Upper lobe of left lung (tissue), 6 donors: ENCODE measurements around the gene DUOXA1. TPM values are rescaled to one million over a fixed set of nuclear protein-coding genes. Genes with fewer than 3 reads are reported as not detected.
"Not testable (repeated sequence)": the region's sequence is repeated elsewhere in the genome, so short reads cannot be mapped to it uniquely, and the experiment has no call there.

ENCODE experiments used
- ATAC-seq, 2 donors: fragments of 200-7000 bp; cut with Tn5 transposase; one replicate each; pipeline ENCODE4 v1.9.1; 2022; ENCODE audit warnings: mild to moderate bottlenecking in 2 of 2, moderate library complexity in 2 of 2; ENCODE audit not compliant: low FRiP score in 2 of 2
- DNase-seq, 2 donors: peaks; one replicate each; pipeline ENCODE4 v3.0.0-alpha.2; 2019 to 2020
- H3K27ac ChIP-seq, 4 donors: fragments of 200-600 bp; sonication (generic); one replicate each; pipeline ENCODE4 v1.5.1; 2016 to 2019
- H3K27me3 ChIP-seq, 4 donors: fragments of 200-600 bp; sonication (generic); one replicate each; pipeline ENCODE4 v1.5.1; 2017 to 2019
- H3K36me3 ChIP-seq, 4 donors: fragments of 200-600 bp; sonication (generic); one replicate each; pipeline ENCODE4 v1.5.1; 2016 to 2019
- H3K4me1 ChIP-seq, 4 donors: fragments of 200-600 bp; sonication (generic); one replicate each; pipeline ENCODE4 v1.5.1; 2018 to 2019
- H3K4me3 ChIP-seq, 4 donors: fragments of 200-600 bp; sonication (generic); one replicate each; pipeline ENCODE4 v1.5.1; 2017 to 2019; ENCODE audit warnings: mild to moderate bottlenecking in 2 of 4, moderate library complexity in 1 of 4
- H3K9me3 ChIP-seq, 4 donors: fragments of 200-600 bp; sonication (generic); one replicate each; pipeline ENCODE4 v1.5.1; 2018 to 2019
- WGBS, 2 donors: methylation state at CpG; one replicate each; pipeline ENCODE4 v1.1.5; 2017 to 2018; 5-methylcytosine and 5-hydroxymethylcytosine counted together
- total RNA-seq, 6 donors: library from RNA; depleted of rRNA in 4 of 6; stranded (reverse); fragments of >200 nt in 4 of 6; gene quantifications; one replicate each; pipeline versions ENCODE4 v1.1.0 to v1.2.1, GENCODE V29; 2016 to 2021
- donor health status: DM: no; HTN: no; CAD: no; lungs with moderate emphysema.
- donor health status: DM: no; HTN: yes; CAD: no; lungs with severe emphysema.

Gene DUOXA1
- total RNA-seq, 6 donors from 2014 or later, result 84.2 to 530 (median 181) TPM

GRCh38 chr15:45079201-45079600 is 50.5 kb downstream of the DUOXA1 start:
- WGBS, 2 donors, result 64 to 66% methylated on average over 5 of the region's 5 CpGs
- not testable (repeated sequence) for ATAC-seq, H3K4me1 ChIP-seq, H3K9me3 ChIP-seq, H3K27me3 ChIP-seq, H3K27ac ChIP-seq, H3K4me3 ChIP-seq, H3K36me3 ChIP-seq, DNase-seq

DNA sequence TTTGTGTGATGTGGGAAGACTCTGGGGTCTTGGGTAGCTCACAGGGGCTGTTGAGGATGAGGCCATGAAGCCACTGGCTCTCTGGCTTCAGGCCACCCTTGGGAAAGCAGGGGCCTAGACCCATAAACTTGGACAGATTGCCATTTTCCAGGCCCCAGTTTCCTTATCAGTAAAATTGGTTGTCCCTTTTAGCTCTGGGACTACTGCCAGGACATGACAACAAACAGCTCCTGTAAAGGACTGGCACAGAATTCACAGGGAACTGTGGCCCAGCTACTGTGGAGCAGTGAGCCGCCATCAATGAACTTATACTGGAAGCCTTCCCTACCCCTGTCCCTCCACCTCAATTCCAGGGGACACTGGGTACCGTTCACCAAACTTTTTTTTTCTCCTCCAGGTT is 52.3 kb downstream of the DUOXA1 start:
- H3K4me1 ChIP-seq, DNase-seq, H3K36me3 ChIP-seq, ATAC-seq, H3K4me3 ChIP-seq, H3K9me3 ChIP-seq, H3K27ac ChIP-seq, H3K27me3 ChIP-seq: not testable (repeated sequence)
- 67 to 82% methylated on average over 2 of the region's 2 CpGs for WGBS, 2 donors

DNA sequence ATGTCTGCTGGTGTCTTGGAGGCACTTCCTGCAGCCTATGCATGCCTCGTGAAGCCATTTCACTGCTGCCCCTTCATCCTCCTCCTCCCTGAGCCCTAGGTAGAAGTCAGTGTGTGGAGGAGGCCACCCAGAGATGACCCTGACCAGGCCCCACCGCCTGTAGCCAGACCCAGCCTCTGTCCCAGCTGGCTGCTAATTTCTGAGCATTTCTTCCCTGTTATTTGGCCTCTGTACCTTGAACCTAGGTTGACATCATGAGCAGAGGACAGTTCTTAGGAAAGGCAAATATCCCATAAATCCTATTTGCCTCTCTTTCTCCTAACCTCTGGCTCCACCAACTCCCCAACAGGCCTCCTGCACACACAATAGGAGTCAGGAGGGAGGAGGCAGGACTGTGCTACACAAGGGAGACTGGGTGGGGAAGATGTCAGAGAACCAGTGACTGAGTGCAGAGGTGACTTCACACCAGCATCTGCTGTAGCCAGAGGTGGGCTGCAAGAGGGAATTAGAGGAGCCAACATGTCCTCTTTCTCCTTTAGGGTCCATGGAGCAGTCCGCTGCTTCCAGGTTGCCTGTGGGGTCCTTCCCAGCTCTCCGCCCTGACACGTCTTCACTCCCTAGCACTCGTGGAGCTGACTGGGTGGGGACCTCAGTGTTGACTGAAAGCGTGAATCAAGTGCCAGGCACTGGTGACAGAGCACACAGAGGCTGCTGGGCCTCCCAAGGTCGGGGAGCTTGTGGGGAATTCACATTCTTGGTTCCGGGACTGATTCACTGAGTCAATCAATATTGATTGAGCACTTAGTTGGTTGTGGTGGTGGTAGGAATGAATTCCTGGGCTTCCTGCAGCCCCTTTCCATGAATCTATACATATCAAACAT is 54.0 kb downstream of the DUOXA1 start:
- ATAC-seq, result not testable (repeated sequence)

GRCh38 chr15:45073602-45074001 is 56.1 kb downstream of the DUOXA1 start:
- H3K9me3 ChIP-seq, ATAC-seq, H3K27ac ChIP-seq, DNase-seq, H3K36me3 ChIP-seq, H3K4me3 ChIP-seq, H3K4me1 ChIP-seq, H3K27me3 ChIP-seq: not testable (repeated sequence)

More for the DNA sequence above, 54.0 kb downstream of the DUOXA1 start:
- H3K27me3 ChIP-seq, DNase-seq, H3K4me3 ChIP-seq, H3K36me3 ChIP-seq, H3K4me1 ChIP-seq, H3K9me3 ChIP-seq, H3K27ac ChIP-seq: not testable (repeated sequence)
- 100% methylated on average over 1 of the region's 9 CpGs; no CpG with 5 or more reads in 1 of the 2 donors for WGBS, 2 donors

DNA sequence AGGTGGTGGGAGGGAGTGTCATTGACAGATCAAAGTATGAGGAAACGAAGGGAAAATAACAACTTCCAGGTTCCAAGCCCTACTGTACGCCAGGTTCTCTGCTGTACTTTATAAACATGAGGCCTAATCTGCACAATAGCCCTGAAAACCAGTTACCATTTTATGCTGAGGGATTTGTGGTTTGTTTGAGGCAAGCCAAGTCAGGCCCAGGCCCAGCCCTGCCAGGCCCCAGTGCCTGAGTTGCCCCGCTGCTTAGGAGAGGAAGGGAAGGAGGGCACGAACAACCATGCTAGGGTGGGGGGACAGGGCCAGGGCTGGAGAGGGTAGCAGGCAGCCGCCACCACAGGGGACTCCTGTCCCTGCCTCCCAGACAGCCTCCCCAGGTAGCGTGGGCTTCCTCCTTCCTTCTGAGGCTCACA is 59.7 kb downstream of the DUOXA1 start:
- WGBS, 2 donors, result 71 to 72% methylated on average over 3 to 6 of the region's 6 CpGs
- H3K9me3 ChIP-seq, H3K36me3 ChIP-seq, H3K27me3 ChIP-seq, H3K4me1 ChIP-seq, H3K4me3 ChIP-seq, DNase-seq, ATAC-seq, H3K27ac ChIP-seq: not testable (repeated sequence)

Other genes starting within 250 kb of the DUOXA1 start
- gene TERB2, start 173.2 kb downstream of the DUOXA1 start, total RNA-seq, result not detected
- gene SORD, start 106.7 kb downstream of the DUOXA1 start, total RNA-seq, result 10 to 100 TPM in 3 of 6 donors, 1 to 10 TPM in 3; 4.6 to 11.5 (median 9.3) TPM
- gene DUOX2, start 15.7 kb downstream of the DUOXA1 start, total RNA-seq, result 10 to 100 TPM in 1 of 6 donors, 1 to 10 TPM in 5; 2.7 to 27.2 (median 6.7) TPM
- gene DUOXA2, start 15.6 kb downstream of the DUOXA1 start, total RNA-seq, result under 1 TPM in 1 of 6 donors, not detected in 5; 0.13 TPM
- 1,000 to 10,000 TPM in 1 of 6 donors, 100 to 1,000 TPM in 5; 215 to 1,314 (median 495) TPM for gene DUOX1, start 115 bp upstream of the DUOXA1 start, total RNA-seq
- gene SHF, start 58.1 kb upstream of the DUOXA1 start, total RNA-seq, result 1 to 10 TPM; 1.4 to 8.0 (median 5.1) TPM
- gene SLC28A2, start 122.4 kb upstream of the DUOXA1 start, total RNA-seq, result under 1 TPM in 1 of 6 donors, not detected in 5; 0.20 TPM
- 10 to 100 TPM in 1 of 6 donors, 1 to 10 TPM in 5; 3.2 to 13.6 (median 6.6) TPM for gene GATM, start 248.7 kb upstream of the DUOXA1 start, total RNA-seq